HL-60 (cell line): Measurements from ENCODE around the gene AVPR2.

Experiments
- DNase-seq, 2 experiments: peaks; one replicate each; pipeline ENCODE4 v3.0.0-alpha.2; 2010 to 2020; ENCODE audit warnings: low read depth in 1 of 2, low spot score in 1 of 2
- H3K27ac ChIP-seq: fragments of 250-450 bp; sonication (Bioruptor Pico); replicated peaks from 2 replicates; pipeline ENCODE4 v1.5.1; 2020; ENCODE audit warnings: mild to moderate bottlenecking, moderate library complexity
- H3K27me3 ChIP-seq: fragments of 250-450 bp; sonication (Bioruptor Pico); 2 replicates; pipeline ENCODE4 v1.5.1; 2021; ENCODE audit warnings: mild to moderate bottlenecking, moderate library complexity; ENCODE audit not compliant: insufficient read depth, poor library complexity, severe bottlenecking
- H3K4me3 ChIP-seq: replicated peaks from 2 replicates; pipeline ENCODE4 v1.5.1; 2011; ENCODE audit warnings: mild to moderate bottlenecking, control low read depth, low read length; ENCODE audit not compliant: insufficient read depth
- CTCF ChIP-seq: IDR thresholded peaks from one replicate; pipeline ENCODE4 v1.5.1; 2011; ENCODE audit warnings: low read length, control low read depth, inconsistent platforms; ENCODE audit not compliant: insufficient read depth
- GABPA ChIP-seq: IDR thresholded peaks from 2 replicates; pipeline ENCODE4 v1.6.1; 2012; ENCODE audit warnings: low read depth
- POLR2AphosphoS5 ChIP-seq: IDR thresholded peaks from 2 replicates; pipeline ENCODE4 v1.6.1; 2012; ENCODE audit warnings: low read depth
- REST ChIP-seq: IDR thresholded peaks from 2 replicates; pipeline ENCODE4 v1.6.1; 2012; ENCODE audit warnings: low read depth; ENCODE audit not compliant: insufficient replicate concordance
- SPI1 ChIP-seq: IDR thresholded peaks from 2 replicates; pipeline ENCODE4 v1.6.1; 2012; ENCODE audit warnings: low read depth, mild to moderate bottlenecking, borderline replicate concordance

The AVPR2 gene

GRCh38 chrX:153931151-153931550 is 26.7 kb downstream of the AVPR2 start:
- no peak for DNase-seq
- TF ChIP-seq CTCF (no peak), GABPA (no peak), POLR2AphosphoS5 (no peak), SPI1 (no peak), REST (no peak)
- Histone ChIP-seq H3K27me3 (no peaks in the 10 kb centered on the region), H3K27ac (0 out of 2 replicates have a peak overlapping the region, but pooled peaks have one; percentile 1), H3K4me3 (no peak overlapping the region)

- H3K27ac ChIP-seq, result 0 out of 2 replicates have a peak overlapping the region, but pooled peaks have one; percentile 1
- no peaks in the 10 kb centered on the region for H3K27me3 ChIP-seq
- no peak for TF ChIP-seq REST
- TF ChIP-seq SPI1, result no peak
- TF ChIP-seq GABPA, result no peak
- TF ChIP-seq CTCF, result no peak
- no peak for TF ChIP-seq POLR2AphosphoS5
- DNase-seq, result no peak
- no peak overlapping the region for H3K4me3 ChIP-seq
These were observed 27.3 kb downstream of the AVPR2 start for GRCh38 chrX:153931748-153932147.

GRCh38 chrX:153932220-153932915 is 27.9 kb downstream of the AVPR2 start:
- H3K4me3 ChIP-seq, result no peak overlapping the region
- TF ChIP-seq REST, result no peak
- no peak for TF ChIP-seq GABPA
- TF ChIP-seq SPI1, result no peak
- TF ChIP-seq POLR2AphosphoS5, result no peak
- no peak for TF ChIP-seq CTCF
- DNase-seq, result no peak
- no peaks in the 10 kb centered on the region for H3K27me3 ChIP-seq
- no peak overlapping the region for H3K27ac ChIP-seq
